ENCODE measurements around the gene PLA2G2F.

The PLA2G2F gene

GRCh38 chr1:20119347-20119746 is 19.8 kb upstream of the PLA2G2F start, which contains the start of gene PLA2G2D:
Gene PLA2G2D, minus strand, starts transcription at chr1:20119536. Its CDS starts 38 bp downstream, at chr1:20119498.
- ChIA-PET POLR2A (no interaction called here), CTCF (interaction anchor here (0.6 kb wide), 1 partner anchor 510 kb away, joined by 4 read pairs; no protein-coding TSS in a partner anchor)
- DNase-seq (ENCODE audit: low read depth, low spot score) = no peak
- no peak for TF ChIP-seq CTCF (IDR thresholded peaks at IDR 0.05; ENCODE audit: insufficient read depth, low read length, missing control alignments)
- H3K4me3 ChIP-seq (ENCODE audit: low read depth, low read length) = no peak within 1 kb of the TSS

GRCh38 chr1:20120796-20121195 is 18.3 kb upstream of the PLA2G2F start:
- no peak for DNase-seq (ENCODE audit: low read depth, low spot score)
- CTCF ChIA-PET = interaction anchor here (1.2 kb wide), 1 partner anchor 31 kb away, joined by 3 read pairs; no protein-coding TSS in a partner anchor
- H3K4me3 ChIP-seq (ENCODE audit: low read depth, low read length) = no peak overlapping the region
- no peak for TF ChIP-seq CTCF (IDR thresholded peaks at IDR 0.05; ENCODE audit: insufficient read depth, low read length, missing control alignments)
- POLR2A ChIA-PET = no interaction called here

- CTCF ChIA-PET = interaction anchor here (0.8 to 1.0 kb wide), 2 partner anchors 67 to 89 kb away, joined by 3 read pairs; no protein-coding TSS in a partner anchor
- POLR2A ChIA-PET = no interaction called here
Observed at GRCh38 chr1:20123722-20124455, 15.2 kb upstream of the PLA2G2F start.

GRCh38 chr1:20124456-20125057 is 14.6 kb upstream of the PLA2G2F start:
- ChIA-PET CTCF (interaction anchor here (1.0 to 1.4 kb wide), 2 partner anchors 12 to 88 kb away, joined by 3 to 4 read pairs; no protein-coding TSS in a partner anchor), POLR2A (no interaction called here)
- DNase-seq (ENCODE audit: low read depth, low spot score) = no peak
- H3K4me3 ChIP-seq (ENCODE audit: low read depth, low read length) = no peak overlapping the region
- no peak for TF ChIP-seq CTCF (IDR thresholded peaks at IDR 0.05; ENCODE audit: insufficient read depth, low read length, missing control alignments)

More at GRCh38 chr1:20123722-20124455, 15.2 kb upstream of the PLA2G2F start:
- no peak for DNase-seq (ENCODE audit: low read depth, low spot score)
- H3K4me3 ChIP-seq (ENCODE audit: low read depth, low read length) = no peak overlapping the region
- TF ChIP-seq CTCF (IDR thresholded peaks at IDR 0.05; ENCODE audit: insufficient read depth, low read length, missing control alignments) = no peak

GRCh38 chr1:20125100-20125499 is 14.0 kb upstream of the PLA2G2F start:
- POLR2A ChIA-PET = no interaction called here
- no peak for DNase-seq (ENCODE audit: low read depth, low spot score)
- CTCF ChIA-PET = interaction anchor here (1.4 to 1.9 kb wide), 2 partner anchors 11 to 28 kb away, joined by 4 to 7 read pairs; no protein-coding TSS in a partner anchor
- TF ChIP-seq CTCF (IDR thresholded peaks at IDR 0.05; ENCODE audit: insufficient read depth, low read length, missing control alignments) = no peak
- H3K4me3 ChIP-seq (ENCODE audit: low read depth, low read length) = no peak overlapping the region

Measured in AG04449 (cell line).